Measurements from ENCODE around the gene DNAJC13. TPM values are rescaled to one million over a fixed set of nuclear protein-coding genes. Genes with fewer than 3 reads are reported as not detected.

The DNAJC13 gene
- total RNA-seq, 4 donors from 2014 or later: 43.1 to 52.4 (median 48.8) TPM

DNA sequence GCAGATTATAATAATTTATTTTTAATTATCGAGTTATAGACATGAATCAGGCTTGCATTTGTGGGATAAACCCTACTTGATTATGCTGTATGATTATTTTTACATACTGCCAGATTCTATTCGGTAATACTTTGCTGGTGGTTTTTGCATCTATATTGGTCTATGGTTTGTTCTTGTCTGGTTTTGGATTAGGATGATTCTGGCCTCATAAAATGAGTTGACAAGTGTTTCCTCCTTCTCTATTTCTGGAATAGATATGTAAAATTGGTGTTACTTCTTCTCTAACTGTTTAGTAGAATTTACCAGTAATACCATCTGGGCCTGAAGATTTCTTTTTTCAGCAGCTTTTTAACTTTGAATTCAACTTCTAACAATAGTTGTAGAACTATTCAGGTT, 146.8 kb downstream of the DNAJC13 start:
- Histone ChIP-seq H3K36me3 (peaks cover 0 to 23% (median 20%) of the 10 kb centered on the region in 4 donors), H3K4me3 (no peak overlapping the region), H3K9me3 (no peaks in the 10 kb centered on the region), H3K4me1 (peaks cover 0 to 5% (median under 1%) of the 10 kb centered on the region in 4 donors), H3K27ac (replicated peaks in 1 of 4) (no peak overlapping the region), H3K27me3 (no peaks in the 10 kb centered on the region)
- TF ChIP-seq, protein P1, sequence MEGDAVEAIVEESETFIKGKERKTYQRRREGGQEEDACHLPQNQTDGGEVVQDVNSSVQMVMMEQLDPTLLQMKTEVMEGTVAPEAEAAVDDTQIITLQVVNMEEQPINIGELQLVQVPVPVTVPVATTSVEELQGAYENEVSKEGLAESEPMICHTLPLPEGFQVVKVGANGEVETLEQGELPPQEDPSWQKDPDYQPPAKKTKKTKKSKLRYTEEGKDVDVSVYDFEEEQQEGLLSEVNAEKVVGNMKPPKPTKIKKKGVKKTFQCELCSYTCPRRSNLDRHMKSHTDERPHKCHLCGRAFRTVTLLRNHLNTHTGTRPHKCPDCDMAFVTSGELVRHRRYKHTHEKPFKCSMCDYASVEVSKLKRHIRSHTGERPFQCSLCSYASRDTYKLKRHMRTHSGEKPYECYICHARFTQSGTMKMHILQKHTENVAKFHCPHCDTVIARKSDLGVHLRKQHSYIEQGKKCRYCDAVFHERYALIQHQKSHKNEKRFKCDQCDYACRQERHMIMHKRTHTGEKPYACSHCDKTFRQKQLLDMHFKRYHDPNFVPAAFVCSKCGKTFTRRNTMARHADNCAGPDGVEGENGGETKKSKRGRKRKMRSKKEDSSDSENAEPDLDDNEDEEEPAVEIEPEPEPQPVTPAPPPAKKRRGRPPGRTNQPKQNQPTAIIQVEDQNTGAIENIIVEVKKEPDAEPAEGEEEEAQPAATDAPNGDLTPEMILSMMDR (IDR thresholded peaks at IDR 0.05): no peak
- no peak for TF ChIP-seq EP300 (IDR thresholded peaks at IDR 0.05)
- TF ChIP-seq POLR2A (IDR thresholded peaks at IDR 0.05; ENCODE audit: low read depth): no peak
- no peak for TF ChIP-seq POLR2AphosphoS5 (IDR thresholded peaks at IDR 0.05)
- intact Hi-C loops (cut with DNase I): no loop called here
- no peak for DNase-seq (ENCODE audit: extremely low spot score)
- WGBS: 81% methylated on average over 2 of the region's 2 CpGs

DNA sequence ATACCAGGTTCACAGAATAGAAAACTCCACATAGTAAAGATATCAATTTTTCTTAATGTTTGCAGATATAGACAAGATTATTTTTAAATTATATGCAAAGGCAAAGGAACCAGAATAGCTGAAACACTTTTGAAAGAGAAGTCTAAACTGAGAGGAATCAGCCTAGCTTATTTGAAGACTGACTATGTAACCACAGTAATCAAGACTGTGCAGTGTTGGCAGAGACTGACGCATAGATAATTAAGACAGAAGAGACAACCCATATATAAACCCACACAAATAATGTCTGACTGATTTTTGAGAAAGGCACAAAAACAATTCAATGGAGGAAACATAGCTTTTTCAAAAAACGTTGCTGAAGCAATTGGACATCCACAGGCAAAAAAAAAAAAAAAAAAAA, 151.1 kb downstream of the DNAJC13 start:
- Histone ChIP-seq H3K9me3 (no peaks in the 10 kb centered on the region), H3K4me3 (no peak overlapping the region), H3K27me3 (no peaks in the 10 kb centered on the region), H3K4me1 (peaks cover 0 to 21% (median 7%) of the 10 kb centered on the region in 4 donors), H3K36me3 (peaks cover 0 to 6% (median 2%) of the 10 kb centered on the region in 4 donors), H3K27ac (replicated peaks in 1 of 4) (no peak overlapping the region)
- intact Hi-C loops (cut with DNase I): no loop called here
- 77% methylated on average over 2 of the region's 2 CpGs for WGBS
- no peak for DNase-seq (ENCODE audit: extremely low spot score)
- TF ChIP-seq, protein P1 (IDR thresholded peaks at IDR 0.05): no peak
- TF ChIP-seq EP300 (IDR thresholded peaks at IDR 0.05): no peak
- no peak for TF ChIP-seq POLR2AphosphoS5 (IDR thresholded peaks at IDR 0.05)
- TF ChIP-seq POLR2A (IDR thresholded peaks at IDR 0.05; ENCODE audit: low read depth): no peak

DNA sequence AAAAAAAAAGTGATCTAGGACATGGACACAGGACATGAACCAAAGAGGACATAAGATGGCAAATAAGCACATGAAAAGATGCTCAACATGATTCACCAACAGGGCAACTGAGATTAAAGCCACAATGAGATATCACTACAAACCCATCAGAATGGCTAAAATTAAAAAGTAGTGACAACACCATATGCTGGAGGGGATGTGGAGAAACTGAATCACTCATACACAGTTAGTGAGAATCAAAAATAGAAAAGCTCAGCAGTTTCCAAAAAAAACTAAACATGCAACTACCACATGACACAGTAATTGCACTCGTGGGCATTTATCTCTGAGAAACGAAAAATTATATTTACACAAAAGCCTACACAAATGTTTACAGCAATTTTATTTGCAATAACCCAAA, 151.9 kb downstream of the DNAJC13 start:
- intact Hi-C loops (cut with DNase I): no loop called here
- TF ChIP-seq EP300 (IDR thresholded peaks at IDR 0.05) (no peak), POLR2AphosphoS5 (IDR thresholded peaks at IDR 0.05) (no peak), POLR2A (IDR thresholded peaks at IDR 0.05; ENCODE audit: low read depth) (no peak)
- TF ChIP-seq, protein P1 (IDR thresholded peaks at IDR 0.05): no peak
- 40% methylated on average over 2 of the region's 2 CpGs for WGBS
- Histone ChIP-seq H3K9me3 (no peaks in the 10 kb centered on the region), H3K36me3 (peaks cover 0 to 10% (median 4%) of the 10 kb centered on the region in 4 donors), H3K27ac (replicated peaks in 1 of 4) (peak overlapping the region; percentile 28 to 48 (median 38)), H3K27me3 (no peaks in the 10 kb centered on the region), H3K4me1 (peaks cover 0 to 28% (median 10%) of the 10 kb centered on the region in 4 donors), H3K4me3 (no peak overlapping the region)
- DNase-seq (ENCODE audit: extremely low spot score): no peak

DNA sequence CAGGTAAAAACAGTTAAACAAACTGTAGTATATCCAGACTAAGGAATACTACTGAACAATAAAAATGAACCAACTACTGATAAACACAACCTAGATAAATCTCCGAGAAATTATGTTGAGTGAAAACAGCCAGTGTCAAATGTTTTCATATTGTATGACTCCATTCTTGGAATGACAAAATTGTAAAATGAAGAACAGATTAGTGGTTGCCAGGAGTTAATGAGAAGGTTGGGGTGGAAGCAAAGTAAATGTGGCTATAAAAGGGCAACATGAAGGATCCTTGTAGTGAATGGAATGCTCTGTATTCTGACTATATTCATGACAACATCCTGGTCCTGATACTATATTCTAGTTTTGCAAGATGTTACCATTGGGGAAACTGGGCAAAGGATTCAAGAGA, 152.3 kb downstream of the DNAJC13 start:
- Histone ChIP-seq H3K27ac (replicated peaks in 1 of 4) (peak overlapping the region; percentile 28 to 48 (median 38)), H3K9me3 (no peaks in the 10 kb centered on the region), H3K27me3 (no peaks in the 10 kb centered on the region), H3K4me1 (peaks cover 0 to 32% (median 13%) of the 10 kb centered on the region in 4 donors), H3K36me3 (peaks cover 0 to 14% (median 7%) of the 10 kb centered on the region in 4 donors), H3K4me3 (no peak overlapping the region)
- TF ChIP-seq, protein P1 (IDR thresholded peaks at IDR 0.05): no peak
- TF ChIP-seq POLR2AphosphoS5 (IDR thresholded peaks at IDR 0.05) (no peak), EP300 (IDR thresholded peaks at IDR 0.05) (no peak), POLR2A (IDR thresholded peaks at IDR 0.05; ENCODE audit: low read depth) (no peak)
- WGBS: 52% methylated on average over 1 of the region's 1 CpG
- intact Hi-C loops (cut with DNase I): no loop called here
- DNase-seq (ENCODE audit: extremely low spot score): no peak

- H3K36me3 ChIP-seq: peaks cover 0 to 18% (median 9%) of the 10 kb centered on the region in 4 donors
- DNase-seq (ENCODE audit: extremely low spot score): no peak
- TF ChIP-seq EP300 (IDR thresholded peaks at IDR 0.05) (no peak), POLR2AphosphoS5 (IDR thresholded peaks at IDR 0.05) (no peak), POLR2A (IDR thresholded peaks at IDR 0.05; ENCODE audit: low read depth) (no peak)
- TF ChIP-seq, protein P1 (IDR thresholded peaks at IDR 0.05): no peak
- peak overlapping the region; percentile 6 to 48 (median 30) for H3K27ac ChIP-seq (replicated peaks in 1 of 4)
- intact Hi-C loops (cut with DNase I): no loop called here
- H3K27me3 ChIP-seq: no peaks in the 10 kb centered on the region
- no peaks in the 10 kb centered on the region for H3K9me3 ChIP-seq
- H3K4me3 ChIP-seq: no peak overlapping the region
- H3K4me1 ChIP-seq: peaks cover 0 to 33% (median 13%) of the 10 kb centered on the region in 4 donors
- 52% methylated on average over 2 of the region's 2 CpGs for WGBS
Measured at GRCh38 chr3:132570016-132570415, 152.7 kb downstream of the DNAJC13 start.

Data from esophagus muscularis mucosa (tissue), 4 donors.